ENCODE results near the gene FABP6.
A peak's percentile ranks its signal among the peaks of the same experiment; 100 is the strongest.
"Not testable (repeated sequence)": the region's sequence is repeated elsewhere in the genome, so short reads cannot be mapped to it uniquely, and the experiment has no call there.

Gene FABP6

GRCh38 chr5:160229190-160229742 is at the start of gene FABP6:
TSS of gene FABP6 (plus strand) at chr5:160229506. CDS start at chr5:160229558, 52 bp downstream.
- DNase-seq = no peak

- DNase-seq = no peak
Measured at GRCh38 chr5:160180931-160181330, 48.4 kb upstream of the FABP6 start.

- DNase-seq = no peak
Measured at GRCh38 chr5:160181965-160182622, 47.2 kb upstream of the FABP6 start.

- DNase-seq = no peak
Measured at GRCh38 chr5:160183075-160183474, 46.2 kb upstream of the FABP6 start.

- no peak for DNase-seq
Measured at GRCh38 chr5:160185626-160186360, 43.5 kb upstream of the FABP6 start.

- no peak for DNase-seq
Measured at GRCh38 chr5:160186480-160186879, 42.8 kb upstream of the FABP6 start.

- DNase-seq = no peak
Measured at GRCh38 chr5:160187091-160187490, 42.2 kb upstream of the FABP6 start.

GRCh38 chr5:160188141-160189015 is 40.9 kb upstream of the FABP6 start:
- DNase-seq = peak; percentile 73

GRCh38 chr5:160192424-160192823 is 36.9 kb upstream of the FABP6 start:
- DNase-seq = no peak

GRCh38 chr5:160193076-160193475 is 36.2 kb upstream of the FABP6 start:
- DNase-seq = not testable (repeated sequence)

- DNase-seq = not testable (repeated sequence)
Measured at GRCh38 chr5:160193790-160194189, 35.5 kb upstream of the FABP6 start.

GRCh38 chr5:160197341-160198144 is 31.8 kb upstream of the FABP6 start:
- peak; percentile 77 for DNase-seq

GRCh38 chr5:160198146-160198545 is 31.2 kb upstream of the FABP6 start:
- no peak for DNase-seq

GRCh38 chr5:160198841-160199409 is 30.4 kb upstream of the FABP6 start:
- peak; percentile 69 for DNase-seq

GRCh38 chr5:160199410-160199911 is 29.8 kb upstream of the FABP6 start:
- peak; percentile 91 for DNase-seq

- no peak for DNase-seq
Measured at GRCh38 chr5:160207061-160207460, 22.2 kb upstream of the FABP6 start.

GRCh38 chr5:160209917-160210316 is 19.4 kb upstream of the FABP6 start:
- no peak for DNase-seq

- peak; percentile 13 for DNase-seq
Measured at GRCh38 chr5:160210606-160211005, 18.7 kb upstream of the FABP6 start.

GRCh38 chr5:160211352-160211751 is 18.0 kb upstream of the FABP6 start:
- DNase-seq = no peak

- DNase-seq = no peak
Measured at GRCh38 chr5:160213537-160213936, 15.8 kb upstream of the FABP6 start.

GRCh38 chr5:160219356-160219755 is 9.9 kb upstream of the FABP6 start:
- DNase-seq = no peak

- no peak for DNase-seq
Measured at GRCh38 chr5:160221082-160221481, 8.2 kb upstream of the FABP6 start.

Measured in eye (tissue), 1 donor.